Fibroblast of skin of left quadriceps (primary cell): Measurements from ENCODE around the gene KRABD2.
A peak's percentile ranks its signal among the peaks of the same experiment; 100 is the strongest.
"Not testable (repeated sequence)": the region's sequence is repeated elsewhere in the genome, so short reads cannot be mapped to it uniquely, and the experiment has no call there.

Source experiments
- DNase-seq, 2 experiments: peaks; one replicate each; pipeline ENCODE4 v3.0.0-alpha.2; 2013; ENCODE audit warnings: low read depth in 2 of 2

Gene KRABD2

DNA sequence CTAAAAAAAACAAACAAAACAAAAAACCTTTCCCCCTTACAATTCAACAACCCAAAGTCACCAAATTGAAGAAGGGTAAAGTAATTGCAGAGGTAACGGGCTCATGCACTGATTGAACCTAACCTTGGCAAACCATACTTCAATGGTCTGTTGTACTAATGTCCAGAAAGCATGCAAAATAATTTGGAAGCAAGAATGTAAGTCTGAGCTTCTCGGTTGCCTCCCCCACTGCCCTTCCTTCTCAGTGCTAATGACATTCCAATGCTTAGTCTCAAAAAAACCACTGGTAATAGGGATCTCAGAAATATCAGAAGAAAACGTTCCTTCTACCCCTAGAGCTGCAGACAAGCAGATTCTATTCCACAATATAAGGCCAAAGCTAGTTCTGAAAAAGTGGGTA, 15.8 kb downstream of the KRABD2 start:
- no peak for DNase-seq

DNA sequence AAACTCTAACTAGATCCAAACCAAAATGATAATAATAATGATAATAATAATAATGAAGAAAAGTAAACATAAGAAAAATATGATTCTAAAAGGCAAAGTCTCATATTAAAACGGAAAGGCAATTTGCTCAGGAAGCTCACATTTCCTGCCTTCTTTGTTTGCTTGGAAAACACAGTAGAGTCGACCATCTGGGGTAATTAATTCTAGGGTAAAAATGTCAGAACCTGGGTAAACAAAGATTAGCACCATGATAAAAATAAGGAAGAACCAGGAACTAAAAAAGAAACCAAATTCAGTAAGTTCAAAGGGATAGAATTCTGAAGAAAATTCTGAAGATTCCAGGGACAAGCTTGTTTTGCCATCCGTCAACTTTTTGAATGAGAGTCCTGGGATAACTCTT, 16.2 kb downstream of the KRABD2 start:
- no peak for DNase-seq

DNA sequence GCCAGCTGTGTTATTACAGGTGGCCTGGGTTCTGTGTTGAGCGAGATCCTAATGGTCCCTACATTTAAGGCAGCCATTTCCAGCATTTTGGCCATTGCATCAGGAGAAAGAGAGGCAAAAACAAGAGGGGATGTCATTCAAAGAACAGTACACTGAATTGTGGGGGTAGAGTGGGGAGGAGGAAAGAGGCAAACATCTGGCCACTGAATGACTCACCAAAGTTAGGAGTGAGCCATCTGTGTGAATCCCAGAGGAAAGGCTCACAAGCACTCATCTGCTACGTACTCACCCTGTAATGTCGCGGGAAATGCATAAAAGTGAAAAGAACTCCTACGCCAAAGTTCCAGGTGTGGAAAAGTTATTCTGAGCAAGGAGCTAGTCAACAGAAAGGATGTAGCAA, 16.7 kb downstream of the KRABD2 start:
- peak; percentile 72 to 73 for DNase-seq

DNA sequence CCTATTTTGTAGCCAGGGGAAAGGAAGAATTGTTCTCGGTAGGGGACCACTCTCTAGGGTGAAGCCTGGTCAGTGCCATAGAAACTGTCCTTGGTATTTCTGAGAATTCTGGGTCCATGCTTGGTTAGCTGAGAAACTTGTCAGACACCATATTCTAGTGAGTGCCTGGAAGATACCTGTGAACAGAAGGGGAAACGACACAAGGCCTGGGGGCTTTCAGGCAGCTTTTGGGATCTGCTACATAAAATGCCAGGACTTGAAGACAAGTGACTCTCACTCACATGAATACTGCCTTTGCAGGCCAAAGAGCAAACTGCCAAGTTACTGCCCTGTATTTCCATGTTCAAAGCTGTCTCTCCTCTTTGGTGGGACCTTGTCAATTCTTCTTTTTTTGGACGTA, 18.6 kb downstream of the KRABD2 start:
- no peak for DNase-seq

DNA sequence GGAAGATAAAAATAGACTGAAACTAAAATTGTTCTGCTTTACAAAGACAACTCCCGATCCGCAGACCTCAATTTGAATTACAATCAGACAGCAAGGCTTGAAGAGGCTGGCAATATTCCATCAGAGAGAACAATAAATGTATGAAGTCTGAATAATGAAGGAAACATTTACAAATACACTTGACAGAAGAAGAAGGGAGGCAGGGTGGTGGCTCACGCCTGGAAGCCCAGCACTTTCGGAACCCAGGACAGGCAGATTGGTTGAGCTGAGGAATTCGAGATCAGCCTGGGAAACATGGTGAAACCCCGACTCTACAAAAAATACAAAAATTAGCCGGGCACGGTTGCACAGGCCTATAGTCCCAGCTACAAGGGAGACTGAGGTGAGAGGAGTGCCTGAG, 22.3 kb downstream of the KRABD2 start:
- DNase-seq, result no peak

DNA sequence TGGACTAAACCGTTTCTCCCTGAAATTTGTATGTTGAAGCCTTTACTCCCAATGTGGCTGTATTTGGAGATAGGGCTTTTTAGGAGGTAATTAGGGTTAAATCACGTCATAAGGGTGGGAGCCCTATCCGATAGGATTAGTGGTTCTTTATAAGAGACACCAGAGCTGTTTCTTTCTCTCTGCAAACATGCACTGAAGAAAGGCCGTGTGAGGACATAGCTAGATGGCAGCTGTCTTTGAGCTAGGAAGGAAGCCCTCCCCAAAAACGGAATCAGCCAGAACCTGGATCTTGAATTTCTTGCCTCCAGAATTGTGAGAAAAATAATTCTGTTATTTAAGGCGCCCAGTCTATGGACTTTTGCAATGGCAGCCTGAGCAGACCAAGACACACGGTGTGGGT, 22.8 kb downstream of the KRABD2 start:
- DNase-seq, result no peak

DNA sequence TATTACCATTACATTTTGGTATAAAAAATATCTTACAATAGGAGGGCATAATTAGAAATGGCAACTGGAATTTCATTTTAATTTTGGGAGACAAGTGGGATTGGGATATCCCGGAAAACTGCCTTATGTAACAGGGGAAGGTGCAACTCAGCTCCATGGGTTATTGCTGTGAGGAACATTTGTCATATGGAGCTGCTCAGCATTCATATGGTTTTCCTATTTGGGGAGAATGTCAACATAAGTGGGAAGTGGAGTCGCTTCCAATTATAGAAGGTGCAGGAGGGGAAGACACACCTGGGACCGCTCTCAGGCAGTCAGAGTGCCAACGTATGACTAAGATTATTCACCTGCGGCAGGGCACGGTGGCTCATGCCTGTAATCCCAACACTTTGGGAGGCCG, 26.2 kb downstream of the KRABD2 start:
- no peak for DNase-seq

DNA sequence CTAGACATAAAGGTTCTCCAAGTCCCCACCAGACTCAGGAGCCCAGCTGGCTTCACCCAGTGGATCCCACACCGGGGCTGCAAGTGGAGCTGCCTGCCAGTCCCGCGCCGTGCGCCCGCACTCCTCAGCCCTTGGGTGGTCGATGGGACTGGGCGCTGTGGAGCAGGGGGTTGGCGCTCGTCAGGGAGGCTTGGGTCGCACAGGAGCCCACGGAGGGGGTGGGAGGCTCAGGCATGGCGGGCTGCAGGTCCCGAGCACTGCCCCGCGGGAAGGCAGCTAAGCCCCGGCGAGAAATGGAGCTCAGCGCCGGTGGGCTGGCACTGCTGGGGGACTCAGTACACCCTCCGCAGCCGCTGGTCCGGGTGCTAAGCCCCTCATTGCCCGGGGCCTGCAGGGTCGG, 29.5 kb downstream of the KRABD2 start:
- DNase-seq, result not testable (repeated sequence)

DNA sequence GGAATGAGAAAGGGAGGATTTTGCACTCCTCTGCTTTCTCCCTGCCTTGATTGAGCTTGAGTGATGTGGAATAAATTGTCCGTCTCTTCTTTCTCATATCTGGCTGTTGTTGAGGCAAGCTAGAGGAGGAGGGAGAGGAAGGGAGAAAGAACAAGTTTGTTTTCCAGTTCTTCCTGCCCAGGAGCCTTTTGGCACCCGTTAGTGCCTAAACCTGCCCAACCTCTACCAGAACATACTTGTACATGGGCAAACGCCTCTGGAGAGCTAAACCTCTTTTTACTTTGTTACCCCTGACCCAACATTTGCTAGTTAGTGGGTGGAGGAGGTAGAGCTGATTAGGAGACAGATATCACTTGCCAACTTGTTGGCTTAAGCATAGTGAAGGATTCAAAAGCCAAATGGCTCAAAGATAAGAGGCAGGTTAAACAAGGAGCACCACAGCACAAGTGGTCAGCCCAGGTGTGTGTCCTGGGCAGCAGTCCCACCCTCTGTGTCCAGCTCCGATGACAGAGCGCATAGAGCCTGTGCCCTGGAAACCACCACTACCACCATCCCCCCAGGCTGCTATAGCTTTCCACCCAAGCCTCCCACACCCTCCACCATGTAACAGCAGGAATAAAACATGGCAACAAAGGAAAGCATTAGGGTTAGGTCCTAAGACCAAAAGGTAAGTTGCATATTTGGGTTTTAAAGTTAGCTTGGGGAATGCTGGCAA, 30.4 kb downstream of the KRABD2 start:
- no peak for DNase-seq

DNA sequence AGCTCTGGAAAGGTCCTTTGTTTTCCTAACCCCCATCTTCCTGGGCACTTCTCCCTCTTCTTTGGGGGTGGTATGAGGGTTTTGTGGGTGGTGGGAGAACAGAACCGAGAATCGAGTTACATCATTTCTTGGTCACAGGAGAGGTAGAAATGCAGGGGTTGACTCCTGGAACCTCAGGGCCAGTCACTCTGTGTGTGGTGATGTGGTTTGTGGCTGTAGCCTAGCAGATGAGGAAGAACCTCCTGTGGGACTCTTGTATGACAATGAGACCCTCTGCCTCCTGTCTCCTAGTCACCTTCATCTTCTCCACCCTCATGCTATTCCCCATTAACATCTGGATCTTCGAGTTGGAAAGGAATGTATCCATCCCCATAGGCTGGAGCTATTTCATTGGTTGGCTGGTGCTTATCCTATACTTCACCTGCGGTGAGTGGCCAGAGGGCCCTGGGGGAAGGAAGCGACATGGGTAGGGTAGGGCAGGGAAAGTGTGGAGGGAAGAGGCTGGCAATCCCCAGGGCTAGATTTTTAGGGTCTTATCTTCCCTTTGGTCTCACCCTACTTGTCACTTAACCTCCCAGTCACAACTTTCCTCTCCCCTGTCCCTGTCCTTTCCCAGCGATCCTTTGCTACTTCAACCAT, 31.3 kb downstream of the KRABD2 start:
- DNase-seq, result no peak

DNA sequence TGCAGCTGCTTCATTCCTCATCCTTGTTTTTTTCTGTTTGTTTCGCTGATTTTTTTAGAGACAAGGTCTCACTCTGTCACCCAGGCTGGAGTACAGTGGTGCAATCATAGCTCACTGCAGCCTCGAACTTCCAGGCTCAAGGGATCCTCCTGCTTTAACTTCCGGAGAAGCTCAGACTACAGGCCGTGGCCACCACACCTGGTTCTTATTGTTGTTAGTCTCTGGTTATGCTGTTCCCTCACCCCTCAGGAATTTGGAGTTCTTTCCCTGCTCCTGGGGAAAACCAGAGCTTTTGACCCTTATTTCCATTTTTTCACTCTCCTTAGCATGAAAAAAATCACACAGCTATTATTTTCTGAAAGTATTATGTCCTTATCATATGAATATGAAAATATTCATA, 35.0 kb downstream of the KRABD2 start:
- DNase-seq, result no peak

DNA sequence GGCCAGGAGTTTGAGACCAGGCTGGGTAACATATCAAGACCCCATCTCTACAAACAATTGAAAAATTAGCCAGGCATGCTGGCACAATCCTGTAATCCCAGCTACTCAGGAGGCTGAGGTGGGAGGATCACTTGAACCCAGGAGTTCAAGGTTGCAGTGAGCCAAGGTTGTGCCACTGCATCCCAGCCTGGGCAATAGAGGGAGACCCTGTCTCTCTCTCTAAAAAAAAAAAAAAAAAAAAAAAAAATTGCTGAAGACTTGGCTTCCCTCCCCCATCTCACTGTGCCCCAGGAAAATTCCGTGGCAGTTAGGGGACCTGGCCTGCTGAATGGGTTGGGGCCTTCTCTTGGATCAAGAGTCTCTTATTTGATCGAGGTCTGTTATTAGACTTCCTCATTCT, 37.0 kb downstream of the KRABD2 start, which contains the start of gene ODF4:
ODF4 (plus strand) TSS at position 301 of the 400 bp plus-strand sequence. CDS start 212 bp downstream, outside the sequence.
- no peak for DNase-seq

DNA sequence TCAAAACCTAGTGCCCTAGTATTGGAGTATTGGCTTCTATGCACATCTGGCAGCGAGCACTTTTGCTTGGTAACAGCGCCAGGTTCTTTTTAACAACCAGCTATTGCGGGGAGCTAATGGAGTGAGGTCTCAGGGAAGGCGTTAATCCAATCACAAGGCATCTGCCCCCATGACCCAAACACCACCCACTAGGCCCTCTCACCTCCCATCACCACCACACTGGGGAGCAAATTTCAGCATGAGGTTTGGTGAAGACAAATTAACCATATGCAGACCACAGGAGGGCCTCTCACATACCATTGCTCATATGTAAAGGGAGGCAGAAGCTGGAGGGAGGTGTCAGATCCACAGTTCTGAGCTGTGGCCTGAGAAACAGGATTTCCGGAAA, 37.8 kb downstream of the KRABD2 start:
- DNase-seq, result no peak

DNA sequence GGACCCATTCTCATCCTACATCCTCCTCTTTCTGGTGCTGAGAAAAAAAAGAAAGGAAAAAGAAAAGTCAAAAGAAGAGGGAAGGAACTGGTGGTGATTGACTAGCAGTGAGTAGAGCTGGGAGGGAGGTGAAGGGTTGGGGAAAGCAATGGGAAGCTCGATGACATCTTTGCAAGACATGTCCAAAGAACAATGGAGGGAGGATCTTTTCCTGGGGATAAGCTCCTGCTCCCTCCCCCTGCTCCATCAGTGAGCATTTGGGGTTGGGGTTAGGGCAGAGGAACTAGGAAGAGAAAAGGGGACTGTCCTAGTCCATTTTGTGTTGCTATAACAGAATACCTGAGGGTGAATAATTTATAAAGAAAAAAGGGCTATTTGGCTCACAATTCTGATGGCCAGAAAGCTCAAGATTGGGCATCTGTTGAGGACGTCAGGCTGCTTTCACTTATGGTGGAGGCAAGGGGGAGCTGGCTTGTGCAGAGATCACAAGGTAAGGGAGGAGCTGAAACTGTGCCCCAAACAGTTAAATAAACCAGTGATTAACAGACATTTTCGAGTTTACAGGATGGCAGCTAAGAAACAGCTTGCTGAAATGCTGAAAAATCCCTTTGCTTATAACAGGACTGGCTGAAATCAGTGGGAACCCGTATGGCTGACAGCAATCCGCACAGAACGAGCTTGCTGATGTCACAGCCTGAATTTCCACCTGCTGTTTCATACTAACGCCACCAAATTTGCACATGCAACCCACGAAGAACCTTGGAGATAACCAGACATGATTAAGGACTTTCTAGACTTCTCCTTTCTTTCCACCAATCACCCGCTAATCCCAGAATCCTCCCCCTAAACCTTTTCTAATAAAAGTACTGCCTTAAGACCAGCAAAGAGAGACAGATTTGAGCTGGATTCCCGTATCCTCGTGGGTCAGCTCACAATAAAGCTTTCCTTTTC, 38.4 kb downstream of the KRABD2 start:
- DNase-seq, result no peak

DNA sequence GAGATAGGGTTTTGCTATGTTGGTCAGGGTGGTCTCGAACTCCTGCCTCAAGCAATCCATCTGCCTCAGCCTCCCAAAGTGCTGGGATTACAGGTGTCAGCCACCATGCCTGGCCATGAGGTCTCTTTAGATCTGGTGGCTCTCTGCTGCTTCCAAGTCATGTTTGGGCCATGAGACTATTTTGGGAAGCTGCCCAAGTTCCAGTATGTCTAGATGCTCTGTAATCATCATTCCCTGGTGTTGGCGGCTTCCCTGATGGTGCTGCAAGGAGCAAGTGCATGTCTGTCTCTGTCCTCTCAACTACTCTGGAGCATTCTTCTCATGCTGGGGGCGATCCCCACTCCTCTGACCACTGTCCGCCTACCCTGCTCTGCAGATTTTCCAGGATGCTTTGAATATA, 43.2 kb downstream of the KRABD2 start:
- no peak for DNase-seq

DNA sequence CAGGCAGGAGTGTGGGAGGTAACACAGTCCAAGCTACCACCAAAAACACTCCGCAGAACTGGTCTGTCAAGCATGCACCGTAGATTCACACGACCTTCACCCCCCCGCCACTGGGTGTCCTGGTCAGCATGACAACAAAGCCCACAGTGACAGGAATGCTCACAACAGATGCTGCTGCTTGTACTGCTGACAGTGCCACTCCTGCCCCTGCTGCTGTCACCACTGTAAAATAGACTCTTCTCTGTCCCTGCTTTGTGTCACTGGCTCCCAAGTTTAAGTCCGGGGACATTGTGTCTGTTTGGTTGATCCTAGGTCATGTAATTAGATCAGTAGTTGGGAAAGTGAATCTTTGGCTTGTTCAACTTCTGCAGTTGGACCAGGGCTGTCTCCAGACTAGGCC, 43.8 kb downstream of the KRABD2 start:
- DNase-seq, result no peak

DNA sequence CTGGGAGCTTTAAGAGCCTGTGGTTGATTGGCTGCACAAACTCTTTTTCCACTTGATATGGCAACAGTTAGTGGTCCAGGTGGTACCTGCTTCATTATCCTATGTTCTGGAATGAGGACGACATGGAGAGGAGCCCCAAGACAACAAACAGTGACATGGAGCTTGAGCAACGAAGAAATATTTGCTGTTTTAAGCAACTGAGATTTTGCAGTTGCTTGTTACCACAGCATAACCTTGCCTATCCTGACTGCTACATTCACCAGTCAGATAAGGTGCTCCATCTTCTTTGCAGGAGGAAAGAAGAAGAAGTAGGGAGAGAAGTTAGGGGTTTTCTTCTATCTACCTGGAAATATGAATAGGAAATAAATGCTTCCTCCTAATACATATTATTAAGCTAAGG, 44.4 kb downstream of the KRABD2 start:
- no peak for DNase-seq

DNA sequence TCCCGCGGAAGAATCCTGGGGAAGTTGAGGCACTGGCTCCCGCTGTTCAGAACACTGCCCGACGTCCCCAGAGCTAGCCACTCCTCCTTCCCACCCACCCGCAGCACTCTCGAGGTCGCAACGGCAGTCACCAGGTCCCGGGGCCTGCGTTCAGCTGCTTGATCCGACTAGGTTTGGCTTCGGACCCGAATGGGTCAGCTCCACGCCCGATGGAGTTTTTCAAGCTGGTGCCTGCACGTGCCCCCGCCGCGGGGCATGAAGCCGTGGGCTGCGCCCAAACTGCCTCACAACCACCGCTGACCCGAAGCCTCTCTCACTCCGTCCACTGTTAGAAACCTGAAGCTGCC, 49.2 kb downstream of the KRABD2 start:
- DNase-seq, result no peak
